Measurements from ENCODE around the gene FOXP4. TPM values are rescaled to one million over a fixed set of nuclear protein-coding genes. Genes with fewer than 3 reads are reported as not detected.
A peak's percentile ranks its signal among the peaks of the same experiment; 100 is the strongest.

The FOXP4 gene
- total and polyA plus RNA-seq, 2 of the 13 experiments (the other 11 are each of a cell fraction or from before 2014, with no cell fraction given), result 11.0 to 12.4 TPM

- no peak for TF ChIP-seq ZUFSP (CRISPR knock-in tag; IDR thresholded peaks at IDR 0.05; ENCODE audit: borderline replicate concordance)
- no peak for TF ChIP-seq TOPORS (CRISPR knock-in tag; IDR thresholded peaks at IDR 0.05)
- TF ChIP-seq TARDBP (CRISPR knock-in tag; IDR thresholded peaks at IDR 0.05), result no peak
- no peak; the same call in 1 of the 2 replicates for TF ChIP-seq SPEN (CRISPR knock-in tag; IDR thresholded peaks at IDR 0.05; ENCODE audit: low read depth)
- TF ChIP-seq ZNF7 (CRISPR knock-in tag; IDR thresholded peaks at IDR 0.05), result no peak
- TF ChIP-seq TRIM22 (IDR thresholded peaks at IDR 0.05), result no peak
- TF ChIP-seq ZBTB8A (CRISPR knock-in tag; IDR thresholded peaks at IDR 0.05; ENCODE audit: borderline replicate concordance, low read depth), result no peak
- no peak; the same call in 1 of the 2 replicates for TF ChIP-seq RXRA (CRISPR knock-in tag; IDR thresholded peaks at IDR 0.05)
- TF ChIP-seq NCOA1 (CRISPR knock-in tag; IDR thresholded peaks at IDR 0.05), result no peak
- no peak for TF ChIP-seq SMYD3 (CRISPR knock-in tag; IDR thresholded peaks at IDR 0.05)
- TF ChIP-seq DMTF1 (CRISPR knock-in tag; IDR thresholded peaks at IDR 0.05), result no peak
- TF ChIP-seq ZNF275 (CRISPR knock-in tag; IDR thresholded peaks at IDR 0.05; ENCODE audit: borderline replicate concordance), result no peak
- no peak for TF ChIP-seq KDM3A (CRISPR knock-in tag; IDR thresholded peaks at IDR 0.05; ENCODE audit: low read depth)
- 0 out of 2 replicates have a peak, but pooled peaks have one; percentile 60 for TF ChIP-seq AKAP8 (CRISPR knock-in tag; IDR thresholded peaks at IDR 0.05)
- no peak for TF ChIP-seq CCAR2 (optimal IDR thresholded peaks at IDR 0.05; ENCODE audit: low read depth, low read length)
- no peak for TF ChIP-seq ZNF569 (CRISPR knock-in tag; IDR thresholded peaks at IDR 0.05; ENCODE audit: borderline replicate concordance)
- no peak for TF ChIP-seq FOSL1 (CRISPR knock-in tag; IDR thresholded peaks at IDR 0.05; ENCODE audit: borderline replicate concordance)
- peak; percentile 65 for TF ChIP-seq PHF8 (CRISPR knock-in tag; IDR thresholded peaks at IDR 0.05)
- TF ChIP-seq ZNF557 (CRISPR knock-in tag; IDR thresholded peaks at IDR 0.05), result no peak
- no peak for TF ChIP-seq ZNF441 (CRISPR knock-in tag; IDR thresholded peaks at IDR 0.05; ENCODE audit: borderline replicate concordance)
- TF ChIP-seq ZBTB37 (CRISPR knock-in tag; IDR thresholded peaks at IDR 0.05), result no peak
- TF ChIP-seq GPN1 (CRISPR knock-in tag; IDR thresholded peaks at IDR 0.05; ENCODE audit: borderline replicate concordance), result no peak
- TF ChIP-seq RXRB (CRISPR knock-in tag; IDR thresholded peaks at IDR 0.05; ENCODE audit: borderline replicate concordance), result no peak
Observed at GRCh38 chr6:41502917-41503671, 43.1 kb upstream of the FOXP4 start (continued).

All from HepG2 (cell line).